HG03354 (cell line): ENCODE results near the gene TRAPPC6A.
A peak's percentile ranks its signal among the peaks of the same experiment; 100 is the strongest.

Experiments
- ATAC-seq: cut with Tn5 transposase; IDR thresholded peaks from one replicate; pipeline ENCODE4 v1.9.1; 2021; ENCODE audit warnings: mild to moderate bottlenecking; ENCODE audit not compliant: unreplicated experiment, poor library complexity, severe bottlenecking

The TRAPPC6A gene

GRCh38 chr19:45136507-45137178 lies 41.4 kb downstream of the TRAPPC6A start:
- no peak for ATAC-seq

GRCh38 chr19:45135176-45135885 lies 42.7 kb downstream of the TRAPPC6A start:
- ATAC-seq = no peak

- ATAC-seq = no peak
Observed at GRCh38 chr19:45133661-45134060, 44.4 kb downstream of the TRAPPC6A start.

- no peak for ATAC-seq
Observed at GRCh38 chr19:45130888-45131615, 47.0 kb downstream of the TRAPPC6A start.

GRCh38 chr19:45130236-45130635 lies 47.8 kb downstream of the TRAPPC6A start:
- no peak for ATAC-seq

GRCh38 chr19:45128806-45129205 lies 49.2 kb downstream of the TRAPPC6A start:
- ATAC-seq = no peak

- ATAC-seq = no peak
Observed at GRCh38 chr19:45128146-45128545, 49.9 kb downstream of the TRAPPC6A start.

- ATAC-seq = no peak
Observed at GRCh38 chr19:45126654-45127053, 51.4 kb downstream of the TRAPPC6A start.

- ATAC-seq = peak; percentile 44
Observed at GRCh38 chr19:45125975-45126493, 52.0 kb downstream of the TRAPPC6A start.

GRCh38 chr19:45125360-45125759 lies 52.7 kb downstream of the TRAPPC6A start:
- ATAC-seq = no peak

GRCh38 chr19:45124021-45124420 lies 54.0 kb downstream of the TRAPPC6A start:
- no peak for ATAC-seq

- ATAC-seq = no peak
Observed at GRCh38 chr19:45123440-45123850, 54.6 kb downstream of the TRAPPC6A start.

GRCh38 chr19:45122832-45123231 lies 55.2 kb downstream of the TRAPPC6A start:
- no peak for ATAC-seq

- ATAC-seq = no peak
Observed at GRCh38 chr19:45121827-45122345, 56.2 kb downstream of the TRAPPC6A start.

GRCh38 chr19:45119582-45119981 lies 58.5 kb downstream of the TRAPPC6A start:
- ATAC-seq = no peak

GRCh38 chr19:45118591-45119355 lies 59.3 kb downstream of the TRAPPC6A start:
- peak; percentile 67 for ATAC-seq

GRCh38 chr19:45118106-45118505 lies 59.9 kb downstream of the TRAPPC6A start:
- ATAC-seq = peak; percentile 4

GRCh38 chr19:45117671-45118070 lies 60.4 kb downstream of the TRAPPC6A start:
- ATAC-seq = no peak

- ATAC-seq = no peak
Observed at GRCh38 chr19:45117167-45117594, 60.9 kb downstream of the TRAPPC6A start.
